Measurements from ENCODE around the gene JAZF1. TPM values are rescaled to one million over a fixed set of nuclear protein-coding genes. Genes with fewer than 3 reads are reported as not detected.
A peak's percentile ranks its signal among the peaks of the same experiment; 100 is the strongest.

The JAZF1 gene
- total and polyA plus RNA-seq, 2 donors (not counting 1 experiment from before 2014, with no cell fraction given), result 14.0 to 38.6 TPM

DNA sequence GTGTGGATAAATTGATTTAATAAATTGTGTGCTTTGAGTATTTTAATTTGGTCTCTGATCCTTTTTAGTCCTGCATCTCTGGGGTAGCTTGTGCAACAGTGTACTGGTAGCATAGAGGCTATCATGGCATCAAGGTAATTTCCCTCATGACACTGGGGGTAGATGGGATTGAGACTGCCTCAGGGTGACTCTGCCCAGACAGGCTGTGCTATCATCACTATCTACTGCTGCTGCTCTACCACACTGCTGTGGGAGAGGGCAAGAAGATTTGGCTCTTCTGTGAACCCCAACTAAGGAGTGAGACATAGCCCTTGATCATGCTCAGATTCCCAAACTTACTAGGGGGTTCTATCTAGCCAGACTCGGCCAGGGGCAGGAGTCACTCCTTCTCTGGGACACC, 43.6 kb upstream of the JAZF1 start:
- no peaks in the 10 kb centered on the region for H3K9me3 Mint-ChIP-seq (ENCODE audit: insufficient read depth)
- no peaks in the 10 kb centered on the region for H3K27me3 Mint-ChIP-seq
- H3K36me3 ChIP-seq (replicated peaks in 1 of 2; ENCODE audit: control extremely low read depth in 1 of 2, control insufficient read depth in 1 of 2, extremely low read depth in 1 of 2, insufficient read depth in 2 of 2, low read length in 1 of 2), result no peaks in the 10 kb centered on the region
- POLR2A ChIA-PET, result no interaction called here
- no peak overlapping the region for H3K27ac Mint-ChIP-seq
- H3K9ac ChIP-seq (ENCODE audit: low read length), result no peak overlapping the region
- no peaks in the 10 kb centered on the region for H3K4me1 ChIP-seq (ENCODE audit: control insufficient read depth in 2 of 2, insufficient read depth in 2 of 2, low read length in 2 of 2)
- H3K4me3 Mint-ChIP-seq, result no peak overlapping the region
- DNase-seq (no peak), ATAC-seq (ENCODE audit: low read depth) (no peak)
- H3K79me2 ChIP-seq (ENCODE audit: control insufficient read depth, insufficient read depth, low read length), result no peaks in the 10 kb centered on the region
- intact Hi-C loops (cut with micrococcal nuclease), result no loop called here
- no peak overlapping the region for H2AFZ ChIP-seq (ENCODE audit: insufficient read depth, low read depth, low read length, poor library complexity, severe bottlenecking)
- H3K27ac ChIP-seq (ENCODE audit: low read length in 2 of 2), result no peak overlapping the region
- CTCF ChIA-PET, result no interaction called here
- no CpG with 5 or more reads among the region's 1 CpG for WGBS (ENCODE audit: insufficient coverage)
- TF ChIP-seq EZH2 (IDR thresholded peaks at IDR 0.05; ENCODE audit: borderline replicate concordance, insufficient read depth, low read depth, low read length, poor library complexity, severe bottlenecking), result no peak
- TF ChIP-seq, protein P1, sequence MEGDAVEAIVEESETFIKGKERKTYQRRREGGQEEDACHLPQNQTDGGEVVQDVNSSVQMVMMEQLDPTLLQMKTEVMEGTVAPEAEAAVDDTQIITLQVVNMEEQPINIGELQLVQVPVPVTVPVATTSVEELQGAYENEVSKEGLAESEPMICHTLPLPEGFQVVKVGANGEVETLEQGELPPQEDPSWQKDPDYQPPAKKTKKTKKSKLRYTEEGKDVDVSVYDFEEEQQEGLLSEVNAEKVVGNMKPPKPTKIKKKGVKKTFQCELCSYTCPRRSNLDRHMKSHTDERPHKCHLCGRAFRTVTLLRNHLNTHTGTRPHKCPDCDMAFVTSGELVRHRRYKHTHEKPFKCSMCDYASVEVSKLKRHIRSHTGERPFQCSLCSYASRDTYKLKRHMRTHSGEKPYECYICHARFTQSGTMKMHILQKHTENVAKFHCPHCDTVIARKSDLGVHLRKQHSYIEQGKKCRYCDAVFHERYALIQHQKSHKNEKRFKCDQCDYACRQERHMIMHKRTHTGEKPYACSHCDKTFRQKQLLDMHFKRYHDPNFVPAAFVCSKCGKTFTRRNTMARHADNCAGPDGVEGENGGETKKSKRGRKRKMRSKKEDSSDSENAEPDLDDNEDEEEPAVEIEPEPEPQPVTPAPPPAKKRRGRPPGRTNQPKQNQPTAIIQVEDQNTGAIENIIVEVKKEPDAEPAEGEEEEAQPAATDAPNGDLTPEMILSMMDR (IDR thresholded peaks at IDR 0.05), result no peak
- H3K4me3 ChIP-seq (ENCODE audit: control extremely low read depth in 1 of 5, extremely low read depth in 1 of 5, insufficient read depth in 1 of 5, low read depth in 2 of 5, low read length in 4 of 5), result no peak overlapping the region
- H3K4me2 ChIP-seq (replicated peaks; ENCODE audit: low read depth, low read length, poor library complexity, severe bottlenecking), result no peak overlapping the region
- H3K4me1 Mint-ChIP-seq, result no peaks in the 10 kb centered on the region
- no peaks in the 10 kb centered on the region for H3K27me3 ChIP-seq (replicated peaks in 1 of 4; ENCODE audit: control extremely low read depth in 1 of 4, control insufficient read depth in 3 of 4, insufficient read depth in 4 of 4, low read length in 3 of 4)
- no peaks in the 10 kb centered on the region for H4K20me1 ChIP-seq (ENCODE audit: control insufficient read depth, insufficient read depth, low read length, poor library complexity, severe bottlenecking)
- H3K9me3 ChIP-seq (ENCODE audit: control extremely low read depth in 1 of 3, control insufficient read depth in 2 of 3, insufficient read depth in 1 of 3, low read length in 2 of 3), result peaks cover 0 to 2% (median 0%) of the 10 kb centered on the region in 3 donors

DNA sequence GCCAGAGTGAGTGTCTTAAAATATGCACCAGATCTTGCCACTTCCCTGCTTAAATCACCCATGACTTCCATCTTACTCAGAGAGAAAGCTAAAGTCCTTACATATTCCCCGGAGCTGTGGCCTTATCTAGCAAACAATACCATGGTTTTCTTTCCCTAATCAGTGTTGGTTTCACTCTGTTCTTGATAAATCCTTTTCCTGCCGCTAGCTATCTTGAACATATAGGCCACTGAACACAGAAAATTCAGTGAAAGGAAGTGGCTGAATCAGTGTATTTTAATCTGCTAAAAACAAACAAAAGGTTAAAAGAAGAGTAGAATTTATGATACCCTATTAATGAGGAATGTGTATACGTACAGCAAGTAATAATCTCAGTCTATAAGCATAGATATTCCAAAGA, 42.0 kb upstream of the JAZF1 start:
- no peaks in the 10 kb centered on the region for H3K9me3 Mint-ChIP-seq (ENCODE audit: insufficient read depth)
- ATAC-seq (ENCODE audit: low read depth) (no peak), DNase-seq (no peak)
- Histone ChIP-seq H3K4me2 (replicated peaks; ENCODE audit: low read depth, low read length, poor library complexity, severe bottlenecking) (no peak overlapping the region), H4K20me1 (ENCODE audit: control insufficient read depth, insufficient read depth, low read length, poor library complexity, severe bottlenecking) (no peaks in the 10 kb centered on the region), H2AFZ (ENCODE audit: insufficient read depth, low read depth, low read length, poor library complexity, severe bottlenecking) (peak overlapping the region; percentile 11), H3K4me3 (ENCODE audit: control extremely low read depth in 1 of 5, extremely low read depth in 1 of 5, insufficient read depth in 1 of 5, low read depth in 2 of 5, low read length in 4 of 5) (no peak overlapping the region), H3K79me2 (ENCODE audit: control insufficient read depth, insufficient read depth, low read length) (no peaks in the 10 kb centered on the region), H3K9me3 (ENCODE audit: control extremely low read depth in 1 of 3, control insufficient read depth in 2 of 3, insufficient read depth in 1 of 3, low read length in 2 of 3) (no peaks in the 10 kb centered on the region), H3K27ac (ENCODE audit: low read length in 2 of 2) (no peak overlapping the region), H3K9ac (ENCODE audit: low read length) (no peak overlapping the region), H3K36me3 (replicated peaks in 1 of 2; ENCODE audit: control extremely low read depth in 1 of 2, control insufficient read depth in 1 of 2, extremely low read depth in 1 of 2, insufficient read depth in 2 of 2, low read length in 1 of 2) (no peaks in the 10 kb centered on the region), H3K27me3 (replicated peaks in 1 of 4; ENCODE audit: control extremely low read depth in 1 of 4, control insufficient read depth in 3 of 4, insufficient read depth in 4 of 4, low read length in 3 of 4) (no peaks in the 10 kb centered on the region), H3K4me1 (ENCODE audit: control insufficient read depth in 2 of 2, insufficient read depth in 2 of 2, low read length in 2 of 2) (no peaks in the 10 kb centered on the region)
- no peaks in the 10 kb centered on the region for H3K27me3 Mint-ChIP-seq
- 0% methylated on average over 1 of the region's 3 CpGs for WGBS (ENCODE audit: insufficient coverage)
- ChIA-PET POLR2A (no interaction called here), CTCF (no interaction called here)
- H3K4me3 Mint-ChIP-seq, result no peak overlapping the region
- no peaks in the 10 kb centered on the region for H3K4me1 Mint-ChIP-seq
- intact Hi-C loops (cut with micrococcal nuclease), result no loop called here
- TF ChIP-seq, protein P1 (IDR thresholded peaks at IDR 0.05), result no peak
- TF ChIP-seq EZH2 (IDR thresholded peaks at IDR 0.05; ENCODE audit: borderline replicate concordance, insufficient read depth, low read depth, low read length, poor library complexity, severe bottlenecking), result no peak
- H3K27ac Mint-ChIP-seq, result no peak overlapping the region

Data from B cell (primary cell).